NCI-H446 (cell line): ENCODE results near the gene NRDE2.
A peak's percentile ranks its signal among the peaks of the same experiment; 100 is the strongest.

Source experiments
- DNase-seq, 2 experiments: peaks; one replicate each; lab custom pipeline; 2025; lab: John Stamatoyannopoulos, UW

NRDE2 gene

GRCh38 chr14:90331497-90332270 is at the start of gene NRDE2:
Gene NRDE2 (minus strand): TSS chr14:90331941. CDS start chr14:90331904, 37 bp downstream.
- peak; percentile 97 to 99 for DNase-seq

GRCh38 chr14:90381011-90381786 is 49.5 kb upstream of the NRDE2 start:
- DNase-seq: peak in 1 of 2 experiments; percentile 12

GRCh38 chr14:90379106-90379505 is 47.4 kb upstream of the NRDE2 start:
- DNase-seq: no peak

- DNase-seq: no peak
Measured at GRCh38 chr14:90378249-90378648, 46.5 kb upstream of the NRDE2 start.

GRCh38 chr14:90375934-90376333 is 44.2 kb upstream of the NRDE2 start:
- no peak for DNase-seq

GRCh38 chr14:90374813-90375212 is 43.1 kb upstream of the NRDE2 start:
- no peak for DNase-seq

GRCh38 chr14:90373887-90374286 is 42.1 kb upstream of the NRDE2 start:
- no peak for DNase-seq

GRCh38 chr14:90368946-90369721 is 37.4 kb upstream of the NRDE2 start:
- DNase-seq: peak in 1 of 2 experiments; percentile 4

GRCh38 chr14:90362558-90362896 is 30.8 kb upstream of the NRDE2 start:
- no peak for DNase-seq

- DNase-seq: no peak
Measured at GRCh38 chr14:90361865-90362557, 30.3 kb upstream of the NRDE2 start.

- DNase-seq: no peak
Measured at GRCh38 chr14:90358359-90358758, 26.6 kb upstream of the NRDE2 start.

- no peak for DNase-seq
Measured at GRCh38 chr14:90356925-90357324, 25.2 kb upstream of the NRDE2 start.

- DNase-seq: peak in 1 of 2 experiments; percentile 37
Measured at GRCh38 chr14:90355540-90356518, 24.1 kb upstream of the NRDE2 start.

GRCh38 chr14:90354551-90355298 is 23.0 kb upstream of the NRDE2 start:
- DNase-seq: no peak

- no peak for DNase-seq
Measured at GRCh38 chr14:90349739-90350138, 18.0 kb upstream of the NRDE2 start.

- no peak for DNase-seq
Measured at GRCh38 chr14:90348270-90348669, 16.5 kb upstream of the NRDE2 start.

GRCh38 chr14:90345239-90345557 is 13.5 kb upstream of the NRDE2 start:
- no peak for DNase-seq

- no peak for DNase-seq
Measured at GRCh38 chr14:90344331-90345238, 12.8 kb upstream of the NRDE2 start.

GRCh38 chr14:90342327-90342726 is 10.6 kb upstream of the NRDE2 start:
- DNase-seq: peak in 1 of 2 experiments; percentile 25
